ENCODE data around the gene CC2D2B. TPM values are rescaled to one million over a fixed set of nuclear protein-coding genes. Genes with fewer than 3 reads are reported as not detected.
A peak's percentile ranks its signal among the peaks of the same experiment; 100 is the strongest.

Gene CC2D2B
- total RNA-seq, 2 donors from 2014 or later = 0.33 to 1.4 TPM

DNA sequence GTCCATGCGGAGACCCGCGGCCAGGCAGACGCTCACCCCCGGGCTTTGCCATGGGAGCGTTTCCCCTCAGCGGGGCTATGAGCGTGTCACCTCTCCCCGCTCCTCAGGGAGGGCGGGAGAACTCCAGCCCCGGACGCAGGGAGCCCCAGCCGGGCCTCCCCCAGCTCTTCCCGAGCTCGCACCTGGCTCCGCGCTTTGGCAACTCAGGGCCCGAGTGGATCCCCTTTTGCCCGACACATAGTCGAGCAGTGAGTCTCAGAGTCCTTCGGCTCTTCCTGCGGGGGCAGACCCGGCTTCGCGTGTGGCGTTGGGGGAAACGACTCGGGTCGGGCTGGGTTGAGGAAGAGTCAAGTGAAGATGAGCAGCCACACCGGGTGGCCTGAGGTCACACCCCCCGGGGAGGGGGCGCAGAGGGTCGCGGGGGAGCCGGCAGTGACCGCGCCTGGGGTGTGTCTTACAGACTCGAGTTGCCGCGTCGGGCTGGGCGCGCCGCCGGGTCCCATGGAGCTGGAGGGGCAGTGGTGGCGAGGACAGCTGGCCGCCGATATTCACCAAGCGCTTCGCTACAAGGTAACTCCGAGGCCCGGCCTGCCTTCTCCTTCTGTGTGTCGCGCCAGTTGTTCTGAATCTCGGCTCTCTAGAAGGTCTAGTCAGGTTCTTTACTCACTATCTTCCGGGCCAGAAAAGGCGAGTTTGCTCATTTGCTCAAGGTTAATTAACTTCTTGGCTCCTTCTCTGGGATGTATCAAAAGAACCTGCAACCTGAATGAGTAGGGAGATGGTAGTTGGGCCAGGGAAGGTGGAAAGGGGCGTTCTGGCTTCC, 136.3 kb downstream of the CC2D2B start:
- peak overlapping the region; percentile 93 for H3K27ac Mint-ChIP-seq

DNA sequence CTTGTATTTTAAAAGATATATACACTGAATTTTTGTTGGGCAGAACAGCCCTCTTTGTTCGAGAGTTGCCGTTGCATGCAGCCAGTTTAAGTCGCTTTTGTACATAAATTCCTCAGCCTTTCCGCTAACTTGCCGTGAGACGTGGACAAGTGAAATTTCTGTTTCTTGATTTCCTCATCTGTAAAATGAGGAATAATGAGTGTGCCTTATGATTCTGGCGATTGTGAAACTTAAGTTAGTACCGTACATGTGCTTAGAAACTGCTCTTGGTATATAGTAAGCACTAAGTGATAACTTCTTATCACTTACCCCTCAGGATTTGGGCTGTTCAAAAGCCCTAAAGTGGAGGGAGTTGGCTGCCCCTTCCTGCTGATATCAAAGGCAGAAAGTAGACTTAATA, 137.0 kb downstream of the CC2D2B start:
- H3K27me3 Mint-ChIP-seq (ENCODE audit: insufficient read depth) = peaks cover 9% of the 10 kb centered on the region
- peaks cover 31% of the 10 kb centered on the region for H3K36me3 Mint-ChIP-seq (ENCODE audit: low read depth)
- peak overlapping the region; percentile 88 for H3K9ac ChIP-seq (ENCODE audit: extremely low read depth, low read length, poor library complexity, severe bottlenecking)
- TF ChIP-seq, protein P1, sequence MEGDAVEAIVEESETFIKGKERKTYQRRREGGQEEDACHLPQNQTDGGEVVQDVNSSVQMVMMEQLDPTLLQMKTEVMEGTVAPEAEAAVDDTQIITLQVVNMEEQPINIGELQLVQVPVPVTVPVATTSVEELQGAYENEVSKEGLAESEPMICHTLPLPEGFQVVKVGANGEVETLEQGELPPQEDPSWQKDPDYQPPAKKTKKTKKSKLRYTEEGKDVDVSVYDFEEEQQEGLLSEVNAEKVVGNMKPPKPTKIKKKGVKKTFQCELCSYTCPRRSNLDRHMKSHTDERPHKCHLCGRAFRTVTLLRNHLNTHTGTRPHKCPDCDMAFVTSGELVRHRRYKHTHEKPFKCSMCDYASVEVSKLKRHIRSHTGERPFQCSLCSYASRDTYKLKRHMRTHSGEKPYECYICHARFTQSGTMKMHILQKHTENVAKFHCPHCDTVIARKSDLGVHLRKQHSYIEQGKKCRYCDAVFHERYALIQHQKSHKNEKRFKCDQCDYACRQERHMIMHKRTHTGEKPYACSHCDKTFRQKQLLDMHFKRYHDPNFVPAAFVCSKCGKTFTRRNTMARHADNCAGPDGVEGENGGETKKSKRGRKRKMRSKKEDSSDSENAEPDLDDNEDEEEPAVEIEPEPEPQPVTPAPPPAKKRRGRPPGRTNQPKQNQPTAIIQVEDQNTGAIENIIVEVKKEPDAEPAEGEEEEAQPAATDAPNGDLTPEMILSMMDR (conservative IDR thresholded peaks at IDR 0.05) = no peak
- H3K36me3 ChIP-seq (ENCODE audit: control insufficient read depth, insufficient read depth, low read length) = peaks cover 31% of the 10 kb centered on the region
- peaks cover 6% of the 10 kb centered on the region for H3K9me3 Mint-ChIP-seq
- peaks cover 13% of the 10 kb centered on the region for H3K4me1 Mint-ChIP-seq
- WGBS, 2 experiments (ENCODE audit: insufficient coverage in 1 of 2, insufficient read length in 1 of 2) = 8 to 15% methylated on average over 6 to 8 of the region's 8 CpGs
- H3K9me3 ChIP-seq (ENCODE audit: control insufficient read depth, low read length) = no peaks in the 10 kb centered on the region
- peak overlapping the region; percentile 96 for H3K4me3 ChIP-seq (ENCODE audit: low read length)
- peak overlapping the region; percentile 90 for H3K4me3 Mint-ChIP-seq
- DNase-seq = no peak
- peak overlapping the region; percentile 93 for H3K27ac Mint-ChIP-seq
- peak overlapping the region; percentile 96 for H3K27ac ChIP-seq (ENCODE audit: low read depth, low read length)
- H3K27me3 ChIP-seq (ENCODE audit: control insufficient read depth, insufficient read depth, low read length, poor library complexity, severe bottlenecking) = no peaks in the 10 kb centered on the region
- peaks cover 5% of the 10 kb centered on the region for H3K4me1 ChIP-seq (ENCODE audit: control insufficient read depth, insufficient read depth, low read length)

More for the DNA sequence above, 136.3 kb downstream of the CC2D2B start:
- Histone ChIP-seq H3K9me3 (ENCODE audit: control insufficient read depth, low read length) (no peaks in the 10 kb centered on the region), H3K27ac (ENCODE audit: low read depth, low read length) (peak overlapping the region; percentile 96), H3K9ac (ENCODE audit: extremely low read depth, low read length, poor library complexity, severe bottlenecking) (peak overlapping the region; percentile 88), H3K4me3 (ENCODE audit: low read length) (peak overlapping the region; percentile 96), H3K36me3 (ENCODE audit: control insufficient read depth, insufficient read depth, low read length) (peaks cover 26% of the 10 kb centered on the region), H3K27me3 (ENCODE audit: control insufficient read depth, insufficient read depth, low read length, poor library complexity, severe bottlenecking) (no peaks in the 10 kb centered on the region), H3K4me1 (ENCODE audit: control insufficient read depth, insufficient read depth, low read length) (peaks cover 8% of the 10 kb centered on the region)
- peak; percentile 84 for DNase-seq
- Mint-ChIP-seq H3K4me1 (peaks cover 16% of the 10 kb centered on the region), H3K36me3 (ENCODE audit: low read depth) (peaks cover 26% of the 10 kb centered on the region), H3K4me3 (peak overlapping the region; percentile 90), H3K27me3 (ENCODE audit: insufficient read depth) (peaks cover 9% of the 10 kb centered on the region), H3K9me3 (peaks cover 6% of the 10 kb centered on the region)
- 0% methylated on average over 30 to 58 of the region's 58 CpGs for WGBS, 2 experiments (ENCODE audit: insufficient coverage in 1 of 2, insufficient read length in 1 of 2)
- TF ChIP-seq, protein P1 (conservative IDR thresholded peaks at IDR 0.05) = no peak

- Mint-ChIP-seq H3K4me3 (no peak overlapping the region), H3K4me1 (peaks cover 13% of the 10 kb centered on the region), H3K27me3 (ENCODE audit: insufficient read depth) (peaks cover 9% of the 10 kb centered on the region), H3K36me3 (ENCODE audit: low read depth) (peaks cover 38% of the 10 kb centered on the region), H3K9me3 (peaks cover 6% of the 10 kb centered on the region), H3K27ac (no peak overlapping the region)
- TF ChIP-seq, protein P1 (conservative IDR thresholded peaks at IDR 0.05) = no peak
- no peak for DNase-seq
- no peak overlapping the region for H3K27ac ChIP-seq (ENCODE audit: low read depth, low read length)
- no peak overlapping the region for H3K9ac ChIP-seq (ENCODE audit: extremely low read depth, low read length, poor library complexity, severe bottlenecking)
- no peak overlapping the region for H3K4me3 ChIP-seq (ENCODE audit: low read length)
- peaks cover 48% of the 10 kb centered on the region for H3K36me3 ChIP-seq (ENCODE audit: control insufficient read depth, insufficient read depth, low read length)
- no peaks in the 10 kb centered on the region for H3K27me3 ChIP-seq (ENCODE audit: control insufficient read depth, insufficient read depth, low read length, poor library complexity, severe bottlenecking)
- no peaks in the 10 kb centered on the region for H3K9me3 ChIP-seq (ENCODE audit: control insufficient read depth, low read length)
- peaks cover 5% of the 10 kb centered on the region for H3K4me1 ChIP-seq (ENCODE audit: control insufficient read depth, insufficient read depth, low read length)
- WGBS, 2 experiments (ENCODE audit: insufficient coverage in 1 of 2, insufficient read length in 1 of 2) = 88% methylated on average over 1 of the region's 1 CpG; no CpG with 5 or more reads in 1 of the 2 experiments
Observed at GRCh38 chr10:96046546-96046945, 138.8 kb downstream of the CC2D2B start.

Measured in endodermal cell (in vitro differentiated cells).